ENCODE data around the gene UBAC2.

Gene UBAC2, protein sequence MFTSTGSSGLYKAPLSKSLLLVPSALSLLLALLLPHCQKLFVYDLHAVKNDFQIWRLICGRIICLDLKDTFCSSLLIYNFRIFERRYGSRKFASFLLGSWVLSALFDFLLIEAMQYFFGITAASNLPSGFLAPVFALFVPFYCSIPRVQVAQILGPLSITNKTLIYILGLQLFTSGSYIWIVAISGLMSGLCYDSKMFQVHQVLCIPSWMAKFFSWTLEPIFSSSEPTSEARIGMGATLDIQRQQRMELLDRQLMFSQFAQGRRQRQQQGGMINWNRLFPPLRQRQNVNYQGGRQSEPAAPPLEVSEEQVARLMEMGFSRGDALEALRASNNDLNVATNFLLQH

DNA sequence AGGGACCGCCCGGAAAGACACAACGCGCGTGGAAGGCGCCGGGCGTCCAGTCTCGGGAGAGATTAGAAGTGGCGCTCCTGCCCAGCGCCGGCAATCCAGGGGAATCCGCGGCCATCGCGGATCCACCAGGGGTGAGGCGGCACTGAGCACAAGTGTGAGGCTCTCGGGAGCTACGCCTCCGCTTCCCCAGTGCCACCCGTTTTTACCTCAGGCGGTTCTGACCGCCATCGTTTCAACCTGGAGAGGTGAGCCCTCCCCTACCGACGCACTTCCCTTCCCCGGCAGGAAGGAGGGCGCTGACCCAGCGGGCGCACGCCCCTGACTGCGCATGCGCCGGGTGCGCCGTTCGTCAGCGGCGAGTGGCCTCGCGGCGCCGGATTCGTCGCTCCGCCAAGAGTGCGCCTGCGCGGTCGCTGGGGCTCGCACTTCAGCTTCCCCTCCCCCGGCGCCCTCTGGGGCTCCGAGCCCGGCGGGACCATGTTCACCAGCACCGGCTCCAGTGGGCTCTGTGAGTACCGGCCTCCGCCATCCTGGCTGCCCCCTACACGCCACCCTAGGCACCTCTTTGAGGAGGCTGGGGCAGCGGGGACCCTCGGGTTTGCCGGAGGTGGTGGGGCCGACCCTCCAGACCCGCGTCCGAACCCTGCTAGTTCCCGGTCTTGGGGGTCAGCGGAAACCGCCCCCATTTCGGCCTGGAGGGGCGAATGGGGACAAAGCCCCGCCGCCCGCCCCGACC lies at the start of gene UBAC2:
Gene UBAC2 (plus strand): TSS at position 423 of the 736 bp plus-strand sequence. CDS start 55 bp downstream, at position 478.
- DNase-seq = peak; percentile 98

- no peak for DNase-seq
These were observed 49.1 kb upstream of the UBAC2 start for GRCh38 chr13:99151516-99151915.

GRCh38 chr13:99153219-99153618 lies 47.4 kb upstream of the UBAC2 start:
- DNase-seq = no peak

DNA sequence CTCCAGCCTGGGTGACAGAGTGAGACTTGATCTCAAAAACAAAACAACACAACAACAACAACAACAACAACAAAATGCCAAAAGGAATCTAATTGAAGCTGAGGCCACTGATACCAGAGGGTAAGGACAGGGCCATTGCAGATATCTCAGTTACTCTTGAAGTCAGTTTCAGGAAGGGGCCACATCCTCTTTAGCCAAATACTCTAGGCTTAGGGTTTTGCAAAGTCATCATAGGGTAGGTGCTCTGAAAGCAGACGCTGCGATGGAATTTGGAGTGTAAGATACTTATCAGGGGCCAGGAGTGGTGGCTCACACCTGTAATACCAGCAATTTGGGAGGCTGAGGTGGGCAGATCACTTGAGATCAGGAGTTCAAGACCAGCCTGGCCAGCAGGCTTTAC lies 46.6 kb upstream of the UBAC2 start:
- no peak for DNase-seq

GRCh38 chr13:99155821-99156220 lies 44.8 kb upstream of the UBAC2 start:
- no peak for DNase-seq

GRCh38 chr13:99157046-99157445 lies 43.6 kb upstream of the UBAC2 start:
- no peak for DNase-seq

DNA sequence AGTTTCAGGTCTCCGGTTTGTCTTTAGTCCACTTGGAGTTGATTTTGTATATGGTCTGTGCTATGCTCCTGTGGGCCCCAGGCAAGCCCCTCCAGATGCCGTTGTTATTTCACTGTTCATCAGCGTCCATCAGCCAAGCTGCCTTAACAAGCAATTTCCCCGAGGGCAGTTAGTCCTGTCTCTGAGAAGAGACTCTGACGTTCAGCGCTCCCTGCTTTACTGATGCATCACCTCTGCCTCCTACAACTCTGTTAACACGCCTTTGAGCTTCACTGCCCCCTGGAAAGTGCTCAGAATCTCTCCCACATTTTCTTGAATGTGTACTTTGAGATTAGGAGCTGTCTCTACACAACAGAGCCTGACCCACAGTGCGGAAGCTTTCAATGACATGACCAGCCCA lies 41.8 kb upstream of the UBAC2 start:
- DNase-seq = no peak

DNA sequence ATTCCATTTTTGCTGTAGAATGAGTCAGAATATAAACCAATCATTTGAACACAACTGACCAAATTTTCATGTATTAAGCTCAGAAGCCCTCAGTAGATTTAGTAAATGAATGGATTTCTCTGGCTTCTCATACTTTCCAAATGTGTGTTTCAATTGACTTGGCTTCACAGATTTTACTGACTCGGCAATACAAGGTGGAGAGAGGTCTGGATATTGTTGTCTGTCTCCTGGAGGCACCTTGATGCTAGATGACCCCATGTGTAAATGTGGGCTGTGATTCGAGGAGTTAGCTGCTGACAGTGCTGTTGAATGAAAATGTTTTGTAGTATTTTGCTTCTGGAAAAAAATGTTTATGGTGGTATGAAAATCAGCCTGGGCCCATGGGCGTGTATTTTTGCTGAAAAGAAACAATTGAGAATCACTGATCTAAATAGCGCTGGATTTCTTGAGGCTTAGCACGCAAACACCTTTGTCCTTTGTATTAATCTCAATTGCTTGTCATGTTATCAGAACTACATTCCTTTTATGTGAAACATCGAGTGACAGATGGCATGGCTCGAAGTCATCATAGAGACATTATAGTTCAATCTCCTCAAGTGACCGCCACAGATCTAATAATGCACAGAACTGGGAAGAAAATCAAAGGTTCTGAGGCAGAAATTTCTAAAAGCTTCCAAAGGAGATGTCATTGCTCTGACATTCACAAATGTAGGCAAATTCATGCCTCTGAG lies 41.2 kb upstream of the UBAC2 start:
- no peak for DNase-seq

DNA sequence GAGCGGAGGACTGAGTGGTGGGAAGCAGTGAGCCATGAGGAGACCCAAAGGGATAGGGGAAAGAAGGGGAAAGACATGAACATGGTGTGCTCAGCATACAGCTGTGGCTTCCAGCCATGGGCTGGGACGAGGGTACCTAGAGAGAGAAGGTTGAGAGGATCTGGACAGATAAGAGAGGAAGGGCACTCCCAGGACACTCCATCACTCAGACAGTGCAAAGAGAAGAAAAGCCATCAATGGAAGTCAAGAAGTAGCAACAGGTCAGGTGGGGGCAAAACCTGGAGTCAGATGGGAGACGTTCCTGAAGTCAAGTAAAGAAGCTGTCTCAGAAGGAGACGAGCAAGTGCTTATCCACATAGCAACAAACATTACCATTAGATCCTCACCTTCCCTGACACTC lies 40.2 kb upstream of the UBAC2 start:
- no peak for DNase-seq

DNA sequence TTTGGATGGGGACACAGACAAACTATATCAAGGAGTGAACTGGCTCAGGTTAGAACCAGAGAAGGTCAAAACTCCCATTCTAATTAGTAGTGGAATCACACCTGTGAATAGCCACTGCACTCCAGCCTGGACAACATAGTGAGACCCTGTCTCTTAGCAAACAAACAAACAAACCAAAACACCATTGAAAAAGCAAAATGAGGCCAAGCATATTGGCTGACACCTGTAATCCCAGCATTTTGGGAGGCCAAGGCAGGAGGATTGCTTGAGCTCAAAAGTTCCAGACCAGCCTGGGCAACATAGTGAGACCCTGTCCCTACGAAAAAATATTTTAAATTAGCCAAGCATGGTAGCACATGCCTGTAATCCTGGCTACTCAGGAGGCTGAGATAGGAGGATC lies 39.1 kb upstream of the UBAC2 start:
- DNase-seq = no peak

DNA sequence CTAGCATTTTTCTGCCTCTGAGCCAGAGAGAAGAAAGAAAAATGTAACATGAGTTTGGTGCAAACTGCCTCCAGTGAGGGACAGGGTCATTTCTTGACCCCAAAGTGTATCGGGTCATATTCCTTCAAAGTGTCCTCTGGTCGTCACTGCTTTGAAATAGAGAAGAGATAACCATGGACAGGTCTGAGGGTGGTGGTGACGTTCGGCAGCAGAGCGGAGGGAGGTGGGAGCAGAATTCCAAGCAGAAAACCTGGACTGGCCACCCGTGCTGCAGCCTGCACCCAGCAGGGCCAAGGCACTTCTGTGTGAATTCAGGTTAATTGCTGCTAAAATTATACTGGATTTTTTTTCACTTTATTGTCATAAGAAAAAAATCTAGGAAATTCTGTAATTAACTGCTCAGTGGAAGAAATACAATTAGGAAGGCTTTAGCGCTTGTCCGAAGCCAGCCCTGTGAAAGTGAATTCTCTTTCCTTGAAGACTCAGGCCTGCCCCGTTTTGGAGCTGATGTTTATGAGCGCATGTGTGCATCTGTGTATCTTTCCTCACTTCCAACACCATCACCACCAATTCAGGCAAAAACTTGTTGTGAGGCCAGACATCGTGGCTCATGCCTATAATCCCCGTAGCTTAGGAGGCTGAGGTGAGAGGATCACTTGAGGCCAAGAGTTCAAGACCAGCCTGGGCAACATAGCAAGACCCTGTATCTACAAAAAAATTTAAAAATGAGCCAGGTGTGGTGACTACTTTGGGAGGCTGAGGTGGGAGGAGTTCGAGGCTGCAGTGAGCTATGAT lies 37.9 kb upstream of the UBAC2 start:
- DNase-seq = no peak

GRCh38 chr13:99164226-99164625 lies 36.4 kb upstream of the UBAC2 start:
- no peak for DNase-seq

GRCh38 chr13:99165753-99166587 lies 34.7 kb upstream of the UBAC2 start:
- DNase-seq = no peak

- no peak for DNase-seq
These were observed 27.7 kb upstream of the UBAC2 start for GRCh38 chr13:99172951-99173350.

- DNase-seq = no peak
These were observed 27.0 kb upstream of the UBAC2 start for GRCh38 chr13:99173606-99174005.

GRCh38 chr13:99174533-99175100 lies 26.0 kb upstream of the UBAC2 start:
- DNase-seq = no peak

- peak; percentile 88 for DNase-seq
These were observed 24.1 kb upstream of the UBAC2 start for GRCh38 chr13:99176309-99177276.

DNA sequence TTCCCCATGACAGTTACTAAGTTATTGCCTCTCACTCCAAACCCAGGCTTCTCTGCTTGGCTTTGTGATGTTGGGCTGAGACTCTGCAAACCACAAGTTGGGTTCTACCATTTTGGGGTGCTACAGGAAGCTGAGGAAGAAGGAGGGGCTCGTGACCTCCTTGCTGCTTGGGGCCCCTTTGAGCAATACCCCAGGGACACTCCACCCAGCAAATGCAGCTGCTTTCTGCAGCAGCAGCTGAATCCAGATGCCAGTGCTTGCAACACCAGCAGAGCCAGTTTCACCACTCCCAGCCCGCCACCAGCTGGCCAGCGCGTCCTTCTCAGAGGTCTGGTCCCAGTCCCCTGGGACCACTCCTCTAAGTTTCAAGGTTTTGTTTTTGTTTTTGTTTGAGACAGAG lies 22.0 kb upstream of the UBAC2 start:
- peak; percentile 31 for DNase-seq

DNA sequence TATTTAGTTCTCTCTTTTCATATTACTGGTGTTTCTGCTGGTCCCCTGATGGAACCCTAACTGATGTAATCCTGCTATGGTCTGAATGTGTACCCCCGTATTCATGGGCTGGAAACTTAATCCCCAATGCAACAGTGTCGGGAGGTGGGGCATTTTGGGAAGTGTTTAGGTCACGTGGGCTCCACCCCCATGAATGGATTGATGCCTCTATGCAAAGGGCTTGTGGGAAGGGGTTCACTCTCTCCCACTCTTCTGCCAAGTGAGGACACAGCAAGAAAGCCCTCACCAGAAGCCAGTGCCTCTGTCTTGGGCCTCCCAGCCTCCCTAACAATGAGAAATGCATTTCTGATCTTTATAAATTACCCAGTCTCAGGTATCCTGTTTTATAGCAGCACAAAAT lies 21.2 kb upstream of the UBAC2 start:
- DNase-seq = no peak

DNA sequence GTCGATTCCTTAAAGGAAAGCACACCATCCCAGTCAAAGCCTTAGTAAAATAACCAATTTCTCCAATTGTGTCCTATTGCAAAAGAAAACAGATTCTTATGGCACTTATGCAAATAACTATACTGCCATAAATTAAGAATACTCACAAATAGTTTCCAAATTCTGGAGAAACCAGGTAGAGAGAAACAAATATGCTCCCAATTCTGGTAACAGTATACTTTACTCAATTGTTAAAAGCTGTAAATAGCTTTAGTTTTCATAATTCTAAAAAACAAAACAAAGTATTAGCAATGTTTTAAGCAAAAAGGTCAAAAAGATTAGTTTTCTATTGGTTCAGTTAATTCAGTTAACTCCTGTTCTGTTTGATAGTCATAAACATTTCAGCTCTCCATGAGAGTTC lies 18.2 kb upstream of the UBAC2 start:
- no peak for DNase-seq

All from CD4-positive, alpha-beta T cell treated with Interleukin-17A for 4 hours (primary cell).